Thoracic aorta (tissue), 2 donors: ENCODE measurements around the gene EIF2AK2. TPM values are rescaled to one million over a fixed set of nuclear protein-coding genes. Genes with fewer than 3 reads are reported as not detected.
A peak's percentile ranks its signal among the peaks of the same experiment; 100 is the strongest.
"Not testable (repeated sequence)": the region's sequence is repeated elsewhere in the genome, so short reads cannot be mapped to it uniquely, and the experiment has no call there.

Experiments used
- ATAC-seq: fragments of 150-250 bp; one replicate; pipeline ENCODE4 v1.8.0; 2017; ENCODE audit warnings: low read depth; ENCODE audit not compliant: insufficient number of reproducible peaks, low FRiP score
- DNase-seq: peaks from one replicate; pipeline ENCODE4 v3.0.0-alpha.2; 2020; ENCODE audit warnings: low spot score
- H3K27ac ChIP-seq, 2 donors: fragments of 200-600 bp; sonication (generic); 1 replicate in 1 of 2; 2 replicates in 1 of 2; pipeline ENCODE4 v1.5.1; 2016; ENCODE audit warnings: mild to moderate bottlenecking in 2 of 2, moderate library complexity in 2 of 2
- H3K27me3 ChIP-seq: fragments of 200-600 bp; sonication (generic); replicated peaks from 2 replicates; pipeline ENCODE4 v1.6.0; 2016; ENCODE audit warnings: mild to moderate bottlenecking; ENCODE audit not compliant: insufficient read depth
- H3K36me3 ChIP-seq: fragments of 200-600 bp; sonication (generic); one replicate; pipeline ENCODE4 v1.5.1; 2016
- H3K4me1 ChIP-seq, 2 donors: fragments of 200-600 bp; sonication (generic); 1 replicate in 1 of 2; 2 replicates in 1 of 2; pipeline versions ENCODE4 v1.5.1 to v1.6.0; 2016; ENCODE audit warnings: low read depth in 2 of 2, mild to moderate bottlenecking in 1 of 2; ENCODE audit not compliant: control insufficient read depth in 1 of 2
- H3K4me3 ChIP-seq: fragments of 200-600 bp; sonication (generic); 2 replicates; pipeline ENCODE4 v1.5.1; 2016; ENCODE audit warnings: mild to moderate bottlenecking
- H3K9me3 ChIP-seq: fragments of 200-600 bp; sonication (generic); 2 replicates; pipeline ENCODE4 v1.5.1; 2016
- CTCF ChIP-seq: fragments of 200-600 bp; sonication (generic); IDR thresholded peaks from one replicate; pipeline ENCODE4 v1.5.1; 2019; ENCODE audit warnings: antibody characterized with exemption
- total RNA-seq, 2 donors: library from RNA; depleted of rRNA; stranded (reverse); fragments of >200 nt; gene quantifications; one replicate each; pipeline versions ENCODE4 v1.1.0 to v1.2.3, GENCODE V29; 2016

The EIF2AK2 gene
- total RNA-seq, 2 donors from 2014 or later = 37.4 to 39.0 TPM

- Histone ChIP-seq H3K4me1 (peaks cover 10 to 12% of the 10 kb centered on the region in 2 donors), H3K4me3 (no peak overlapping the region), H3K27ac (no peak overlapping the region), H3K9me3 (peaks cover 5% of the 10 kb centered on the region), H3K27me3 (no peaks in the 10 kb centered on the region), H3K36me3 (peaks cover 38% of the 10 kb centered on the region)
- ATAC-seq (no peak), DNase-seq (no peak)
- no peak for TF ChIP-seq CTCF
Observed at GRCh38 chr2:37201208-37201607, 44.4 kb upstream of the EIF2AK2 start.

- no peak for TF ChIP-seq CTCF
- ATAC-seq (no peak), DNase-seq (no peak)
- Histone ChIP-seq H3K9me3 (peaks cover 4% of the 10 kb centered on the region), H3K27me3 (no peaks in the 10 kb centered on the region), H3K27ac (no peak overlapping the region), H3K4me1 (peaks cover 12 to 13% of the 10 kb centered on the region in 2 donors), H3K36me3 (peaks cover 24% of the 10 kb centered on the region), H3K4me3 (no peak overlapping the region)
Observed at GRCh38 chr2:37198681-37199065, 41.9 kb upstream of the EIF2AK2 start.

DNA sequence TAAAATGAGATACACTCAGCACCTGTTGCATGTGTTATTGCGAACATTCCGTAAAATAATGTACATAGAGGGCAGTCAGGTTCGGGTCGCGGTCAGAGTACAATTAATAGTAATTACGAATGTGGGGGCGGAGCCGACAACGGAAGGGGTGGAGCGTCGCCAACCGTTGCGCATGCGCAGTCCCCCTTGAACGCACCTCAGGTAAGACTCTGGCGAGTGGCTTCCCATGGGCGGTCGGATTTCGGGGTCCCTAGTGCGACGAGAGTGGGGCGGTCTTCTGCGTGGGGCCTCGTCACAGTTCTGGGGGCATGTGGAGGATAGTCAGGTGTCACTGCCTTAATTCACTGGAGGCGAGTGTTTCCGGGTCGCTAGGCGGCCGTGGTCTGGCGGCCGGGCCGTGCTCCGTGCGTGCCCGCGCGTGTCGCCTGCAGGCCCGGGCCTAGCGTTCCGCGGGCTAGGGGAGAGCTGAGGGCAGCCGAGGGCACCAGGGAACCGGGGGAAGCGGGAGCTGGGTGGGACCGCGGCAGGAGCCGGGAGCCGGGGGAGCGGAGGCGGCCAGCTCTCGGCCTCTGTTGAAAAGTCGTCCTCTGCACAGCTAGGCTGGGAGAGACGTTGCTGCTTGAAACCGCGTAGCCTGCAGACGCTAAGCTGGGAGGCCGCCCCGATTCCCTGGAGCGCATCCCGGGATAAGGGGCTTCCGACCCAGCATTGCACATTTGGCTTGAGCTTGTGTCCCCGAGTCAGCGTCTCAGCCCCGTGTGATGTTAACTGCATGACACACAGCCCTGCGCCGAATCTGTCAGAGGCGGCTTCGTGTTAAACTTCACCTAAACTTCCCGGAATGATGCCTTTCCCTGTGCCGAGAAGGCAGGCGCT lies 39.8 kb upstream of the EIF2AK2 start, which contains the start of gene CEBPZOS:
Gene CEBPZOS, plus strand, starts transcription at position 177 of the 876 bp plus-strand sequence. CDS start 3,209 bp downstream, outside the sequence.
- peaks cover 12 to 13% of the 10 kb centered on the region in 2 donors for H3K4me1 ChIP-seq
- peak within 1 kb of the TSS; percentile 83 for H3K27ac ChIP-seq
- DNase-seq (peak; percentile 44), ATAC-seq (peak; percentile 89)
- peaks cover 12% of the 10 kb centered on the region for H3K36me3 ChIP-seq
- TF ChIP-seq CTCF = no peak
- H3K9me3 ChIP-seq = no peaks in the 10 kb centered on the region
- H3K4me3 ChIP-seq = peak within 1 kb of the TSS; percentile 74
- no peaks in the 10 kb centered on the region for H3K27me3 ChIP-seq

DNA sequence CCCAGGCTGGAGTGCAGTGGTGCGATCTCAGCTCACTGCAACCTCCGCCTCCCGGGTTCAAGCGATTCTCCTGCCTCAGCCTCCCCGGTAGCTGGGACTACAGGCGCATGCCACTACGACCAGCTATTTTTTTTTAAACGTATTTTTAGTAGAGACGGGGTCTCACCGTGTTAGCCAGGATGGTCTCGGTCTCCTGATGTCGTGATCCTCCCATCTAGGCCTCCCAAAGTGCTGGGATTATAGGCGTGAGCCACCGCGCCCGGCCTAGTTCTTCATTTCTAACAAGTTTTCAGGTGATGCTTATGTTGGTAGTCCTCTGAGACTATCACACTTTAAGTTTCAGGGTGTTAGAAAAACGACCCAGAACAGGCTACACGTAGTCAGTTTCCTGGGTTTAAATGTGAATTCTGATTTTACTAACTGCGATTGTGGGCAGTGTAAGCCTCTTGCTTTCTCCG lies 39.1 kb upstream of the EIF2AK2 start:
- not testable (repeated sequence) for DNase-seq
- peak; percentile 16 for ATAC-seq
- peak overlapping the region; percentile 83 for H3K27ac ChIP-seq

GRCh38 chr2:37192551-37192950 lies 35.8 kb upstream of the EIF2AK2 start:
- Histone ChIP-seq H3K27ac (no peak overlapping the region), H3K4me3 (no peak overlapping the region), H3K4me1 (peaks cover 5 to 13% of the 10 kb centered on the region in 2 donors), H3K27me3 (no peaks in the 10 kb centered on the region), H3K9me3 (no peaks in the 10 kb centered on the region), H3K36me3 (no peaks in the 10 kb centered on the region)
- ATAC-seq (no peak), DNase-seq (no peak)
- TF ChIP-seq CTCF = no peak

More for the DNA sequence above, 39.1 kb upstream of the EIF2AK2 start:
- not testable (repeated sequence) for H3K9me3 ChIP-seq, H3K27me3 ChIP-seq, H3K36me3 ChIP-seq
- Histone ChIP-seq H3K4me3 (peak overlapping the region; percentile 74), H3K4me1 (peaks cover 12 to 18% of the 10 kb centered on the region in 2 donors)
